Measurements from ENCODE around the gene RAB40B.
"Not testable (repeated sequence)": the region's sequence is repeated elsewhere in the genome, so short reads cannot be mapped to it uniquely, and the experiment has no call there.

Gene RAB40B

GRCh38 chr17:82698065-82698973 is at the start of gene RAB40B:
TSS of gene RAB40B (minus strand) at chr17:82698698. CDS start at chr17:82698596, 102 bp downstream.
- peak; percentile 97 for DNase-seq

GRCh38 chr17:82745524-82745923 is 47.0 kb upstream of the RAB40B start:
- DNase-seq = no peak

- not testable (repeated sequence) for DNase-seq
These were observed 46.2 kb upstream of the RAB40B start for GRCh38 chr17:82744736-82745135.

GRCh38 chr17:82743344-82744219 is 45.1 kb upstream of the RAB40B start:
- DNase-seq = no peak

- no peak for DNase-seq
These were observed 42.6 kb upstream of the RAB40B start for GRCh38 chr17:82740906-82741759.

GRCh38 chr17:82737967-82738877 is 39.7 kb upstream of the RAB40B start:
- no peak for DNase-seq

GRCh38 chr17:82736511-82737185 is 38.1 kb upstream of the RAB40B start:
- no peak for DNase-seq

- DNase-seq = no peak
These were observed 36.7 kb upstream of the RAB40B start, which contains the start of gene FN3K for GRCh38 chr17:82734987-82735866. TSS of gene FN3K (plus strand) at chr17:82735615. CDS start at chr17:82735637, 22 bp downstream.

- no peak for DNase-seq
These were observed 33.7 kb upstream of the RAB40B start for GRCh38 chr17:82732118-82732743.

GRCh38 chr17:82729479-82730260 is 31.2 kb upstream of the RAB40B start:
- DNase-seq = no peak

GRCh38 chr17:82726427-82726826 is 27.9 kb upstream of the RAB40B start:
- DNase-seq = no peak

GRCh38 chr17:82723169-82723807 is 24.8 kb upstream of the RAB40B start:
- no peak for DNase-seq

GRCh38 chr17:82722341-82723013 is 24.0 kb upstream of the RAB40B start:
- DNase-seq = no peak

GRCh38 chr17:82720204-82720603 is 21.7 kb upstream of the RAB40B start:
- DNase-seq = no peak

GRCh38 chr17:82718986-82719685 is 20.6 kb upstream of the RAB40B start:
- DNase-seq = no peak

- peak; percentile 92 for DNase-seq
These were observed 17.9 kb upstream of the RAB40B start, which contains the start of gene FN3KRP for GRCh38 chr17:82716203-82717010. TSS of gene FN3KRP (plus strand) at chr17:82716706. CDS start at chr17:82716756, 50 bp downstream.
